ENCODE results near the gene CHID1. TPM values are rescaled to one million over a fixed set of nuclear protein-coding genes. Genes with fewer than 3 reads are reported as not detected.

CHID1 gene
- total RNA-seq, 3 donors from 2014 or later = 52.3 to 64.3 (median 55.3) TPM

- DNase-seq = no peak
These were observed 23.0 kb downstream of the CHID1 start for GRCh38 chr11:887589-887988.

GRCh38 chr11:886568-886967 lies 24.0 kb downstream of the CHID1 start:
- ATAC-seq (no peak), DNase-seq (no peak)
- Histone ChIP-seq H3K36me3 (ENCODE audit: low read depth) (no peaks in the 10 kb centered on the region), H3K4me3 (no peak overlapping the region), H3K9me3 (no peaks in the 10 kb centered on the region), H3K4me1 (ENCODE audit: low read depth) (no peaks in the 10 kb centered on the region)
- intact Hi-C loops (cut with DNase I, micrococcal nuclease) = no loop called here
- no peak for TF ChIP-seq CTCF (IDR thresholded peaks at IDR 0.05)

More at GRCh38 chr11:887589-887988, 23.0 kb downstream of the CHID1 start:
- no peak for TF ChIP-seq CTCF (IDR thresholded peaks at IDR 0.05)
- intact Hi-C loops (cut with DNase I, micrococcal nuclease) = no loop called here
- ATAC-seq = no peak
- no peaks in the 10 kb centered on the region for H3K9me3 ChIP-seq
- no peaks in the 10 kb centered on the region for H3K4me1 ChIP-seq (ENCODE audit: low read depth)
- no peak overlapping the region for H3K4me3 ChIP-seq
- no peaks in the 10 kb centered on the region for H3K36me3 ChIP-seq (ENCODE audit: low read depth)

GRCh38 chr11:884578-885070 lies 26.0 kb downstream of the CHID1 start:
- ATAC-seq (no peak), DNase-seq (no peak)
- TF ChIP-seq CTCF (IDR thresholded peaks at IDR 0.05) = no peak
- no peaks in the 10 kb centered on the region for H3K36me3 ChIP-seq (ENCODE audit: low read depth)
- no peaks in the 10 kb centered on the region for H3K4me1 ChIP-seq (ENCODE audit: low read depth)
- H3K4me3 ChIP-seq = no peak overlapping the region
- H3K9me3 ChIP-seq = no peaks in the 10 kb centered on the region
- intact Hi-C loops (cut with DNase I, micrococcal nuclease) = no loop called here

- intact Hi-C loops (cut with DNase I, micrococcal nuclease) = no loop called here
- Histone ChIP-seq H3K4me3 (no peak overlapping the region), H3K36me3 (ENCODE audit: low read depth) (no peaks in the 10 kb centered on the region), H3K4me1 (ENCODE audit: low read depth) (no peaks in the 10 kb centered on the region), H3K9me3 (no peaks in the 10 kb centered on the region)
- no peak for DNase-seq
- TF ChIP-seq CTCF (IDR thresholded peaks at IDR 0.05) = no peak
- no peak for ATAC-seq
These were observed 27.1 kb downstream of the CHID1 start for GRCh38 chr11:883527-883926.

- ATAC-seq = no peak
These were observed 28.0 kb downstream of the CHID1 start for GRCh38 chr11:882596-882995.

More at GRCh38 chr11:882596-882995, 28.0 kb downstream of the CHID1 start:
- no peak for DNase-seq
- Histone ChIP-seq H3K4me1 (ENCODE audit: low read depth) (no peaks in the 10 kb centered on the region), H3K4me3 (no peak overlapping the region), H3K9me3 (no peaks in the 10 kb centered on the region), H3K36me3 (ENCODE audit: low read depth) (no peaks in the 10 kb centered on the region)
- intact Hi-C loops (cut with DNase I, micrococcal nuclease) = no loop called here
- TF ChIP-seq CTCF (IDR thresholded peaks at IDR 0.05) = no peak
